NCI-H510A (cell line): ENCODE measurements around the gene HES6.

Source experiments
- DNase-seq: peaks from one replicate; lab custom pipeline; 2025; lab: John Stamatoyannopoulos, UW

Gene HES6

GRCh38 chr2:238254095-238254723 lies 14.4 kb upstream of the HES6 start:
- DNase-seq, result no peak

GRCh38 chr2:238252766-238253630 lies 13.2 kb upstream of the HES6 start:
- no peak for DNase-seq

GRCh38 chr2:238251986-238252385 lies 12.1 kb upstream of the HES6 start:
- DNase-seq, result no peak

- DNase-seq, result no peak
Observed at GRCh38 chr2:238251331-238251730, 11.5 kb upstream of the HES6 start.

- no peak for DNase-seq
Observed at GRCh38 chr2:238250896-238251295, 11.1 kb upstream of the HES6 start.

GRCh38 chr2:238247841-238248453 lies 8.1 kb upstream of the HES6 start:
- DNase-seq, result no peak

- no peak for DNase-seq
Observed at GRCh38 chr2:238247002-238247822, 7.4 kb upstream of the HES6 start.

- no peak for DNase-seq
Observed at GRCh38 chr2:238244151-238244550, 4.3 kb upstream of the HES6 start.

- DNase-seq, result peak; percentile 32
Observed at GRCh38 chr2:238243496-238244076, 3.7 kb upstream of the HES6 start.

GRCh38 chr2:238242731-238243495 lies 3.1 kb upstream of the HES6 start:
- DNase-seq, result no peak

GRCh38 chr2:238241970-238242369 lies 2.1 kb upstream of the HES6 start:
- DNase-seq, result no peak

- DNase-seq, result peak; percentile 95
Observed at GRCh38 chr2:238240757-238241711, 1.2 kb upstream of the HES6 start.

GRCh38 chr2:238239543-238239862 lies 335 bp downstream of the HES6 start:
- DNase-seq, result no peak

- DNase-seq, result peak; percentile 21
Observed at GRCh38 chr2:238238766-238239542, 884 bp downstream of the HES6 start.

- DNase-seq, result no peak
Observed at GRCh38 chr2:238238311-238238765, 1.5 kb downstream of the HES6 start.

GRCh38 chr2:238237431-238238135 lies 2.3 kb downstream of the HES6 start:
- DNase-seq, result no peak

- DNase-seq, result no peak
Observed at GRCh38 chr2:238236571-238236970, 3.3 kb downstream of the HES6 start.

GRCh38 chr2:238235856-238236255 lies 4.0 kb downstream of the HES6 start:
- no peak for DNase-seq
